ENCODE measurements around the gene C4A.
"Not testable (repeated sequence)": the region's sequence is repeated elsewhere in the genome, so short reads cannot be mapped to it uniquely, and the experiment has no call there.

C4A gene

DNA sequence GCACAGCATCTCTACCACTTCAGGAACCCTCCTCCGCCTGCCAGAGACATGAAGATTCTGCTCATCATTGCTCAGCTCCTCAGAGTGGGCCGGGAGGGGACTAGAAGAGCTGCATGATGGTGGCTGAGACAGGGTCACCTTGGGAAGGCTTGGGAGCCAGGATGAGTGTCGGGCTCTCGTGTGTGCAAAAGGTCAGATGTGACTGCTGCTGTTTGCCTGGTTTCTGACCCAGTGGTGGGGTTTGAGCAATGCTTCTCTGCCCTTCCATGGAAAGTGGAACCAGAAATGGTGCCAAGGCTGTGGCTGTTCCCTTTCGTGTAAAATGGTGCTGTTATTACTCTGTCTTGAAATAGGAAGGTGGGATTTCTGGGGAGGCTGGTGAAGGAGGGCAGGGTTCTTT, 859 bp upstream of the C4A start:
- not testable (repeated sequence) for DNase-seq (ENCODE audit: low spot score)

DNA sequence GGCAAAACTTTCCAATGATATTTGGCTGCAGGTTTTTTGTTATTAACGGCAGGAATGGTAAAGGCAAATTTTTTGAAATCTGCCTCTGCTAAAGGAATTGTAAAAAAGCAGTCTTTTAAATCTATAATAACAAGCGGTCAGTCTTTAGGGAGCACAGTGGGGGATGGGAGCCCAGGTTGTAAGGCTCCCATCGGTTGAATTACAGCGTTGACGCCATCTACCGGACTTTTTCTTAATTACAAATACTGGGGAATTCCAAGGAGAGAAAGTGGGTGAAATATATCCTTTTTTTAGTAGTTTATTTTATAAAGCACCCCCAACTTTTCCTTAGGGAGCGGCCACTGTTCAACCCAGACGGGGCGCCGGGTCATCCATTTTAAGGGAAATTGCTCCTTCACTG, 7.5 kb downstream of the C4A start:
- not testable (repeated sequence) for DNase-seq (ENCODE audit: low spot score)

DNA sequence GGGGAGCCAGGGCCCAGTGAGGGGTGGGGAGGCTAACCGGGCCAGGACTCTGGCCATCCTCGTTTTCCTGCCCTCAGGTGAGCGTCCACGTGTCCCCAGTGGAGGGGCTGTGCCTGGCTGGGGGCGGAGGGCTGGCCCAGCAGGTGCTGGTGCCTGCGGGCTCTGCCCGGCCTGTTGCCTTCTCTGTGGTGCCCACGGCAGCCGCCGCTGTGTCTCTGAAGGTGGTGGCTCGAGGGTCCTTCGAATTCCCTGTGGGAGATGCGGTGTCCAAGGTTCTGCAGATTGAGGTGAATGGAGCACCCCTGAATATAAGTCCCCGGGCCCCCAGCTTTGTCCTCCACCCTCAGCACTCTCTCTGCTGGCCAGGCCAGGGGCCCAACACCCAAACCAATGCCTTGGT, 12.6 kb downstream of the C4A start:
- DNase-seq (ENCODE audit: low spot score): not testable (repeated sequence)

DNA sequence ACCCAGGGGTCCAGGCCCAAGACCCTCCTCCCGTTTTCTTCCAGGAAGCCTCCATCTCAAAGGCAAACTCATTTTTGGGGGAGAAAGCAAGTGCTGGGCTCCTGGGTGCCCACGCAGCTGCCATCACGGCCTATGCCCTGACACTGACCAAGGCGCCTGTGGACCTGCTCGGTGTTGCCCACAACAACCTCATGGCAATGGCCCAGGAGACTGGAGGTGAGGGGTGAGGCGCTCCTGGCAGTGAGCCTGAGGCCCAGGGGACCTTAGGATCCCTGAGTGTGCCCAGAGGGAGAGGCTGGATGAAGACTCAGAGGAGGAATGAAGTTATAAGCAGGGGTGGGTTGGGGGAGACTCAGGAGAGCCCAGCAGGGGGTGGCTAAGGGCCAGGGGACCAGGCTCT, 14.5 kb downstream of the C4A start:
- not testable (repeated sequence) for DNase-seq (ENCODE audit: low spot score)

DNA sequence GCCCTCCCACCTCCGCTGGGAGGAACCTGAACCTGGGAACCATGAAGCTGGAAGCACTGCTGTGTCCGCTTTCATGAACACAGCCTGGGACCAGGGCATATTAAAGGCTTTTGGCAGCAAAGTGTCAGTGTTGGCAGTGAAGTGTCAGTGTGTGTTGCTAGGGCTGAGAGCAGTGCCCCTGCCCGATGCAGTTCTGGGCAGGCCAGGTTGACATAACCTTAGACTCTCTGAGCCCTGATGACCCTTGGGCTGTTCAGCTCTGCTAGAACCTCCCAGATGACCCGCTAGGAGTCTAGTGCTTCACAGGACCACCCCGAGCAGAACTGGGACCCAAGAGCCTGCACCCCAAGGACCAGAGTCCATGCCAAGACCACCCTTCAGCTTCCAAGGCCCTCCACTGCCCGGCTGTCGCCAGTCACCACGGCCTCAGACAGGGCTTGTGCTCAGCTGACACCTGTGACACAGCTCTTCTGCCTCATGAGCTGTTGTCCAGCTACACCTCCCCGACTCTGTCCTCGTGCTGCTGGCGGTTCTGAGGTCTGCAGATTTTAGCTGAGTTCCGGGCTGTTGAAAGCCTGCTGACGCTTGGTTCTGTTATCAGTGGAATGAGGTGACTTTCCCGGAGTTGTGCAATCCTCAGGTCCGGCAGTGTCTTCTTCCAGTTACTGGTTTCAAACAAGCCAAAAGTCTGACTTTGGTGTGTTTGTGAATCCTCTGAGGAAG, 20.9 kb downstream of the C4A start:
- DNase-seq (ENCODE audit: low spot score): not testable (repeated sequence)

DNA sequence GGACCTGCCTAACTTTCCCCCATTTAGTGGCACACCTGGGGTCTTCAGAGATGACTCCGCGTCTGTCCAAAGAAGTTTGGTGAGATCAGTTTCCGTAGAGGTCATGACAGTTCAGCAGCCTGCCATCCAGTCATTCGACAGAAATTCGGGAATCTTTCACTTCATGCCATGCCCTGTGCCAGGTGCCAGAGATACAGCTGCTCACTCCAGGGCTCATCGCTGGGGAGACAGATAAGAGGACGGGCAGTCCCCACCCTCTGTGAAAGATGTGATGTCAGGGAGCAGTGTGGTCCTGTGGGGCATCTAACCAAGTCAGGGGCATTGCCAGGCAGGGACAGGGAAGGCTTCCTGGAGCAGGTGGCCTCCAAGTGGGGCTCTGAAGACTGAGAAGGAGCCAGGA, 21.4 kb downstream of the C4A start:
- DNase-seq (ENCODE audit: low spot score): not testable (repeated sequence)

DNA sequence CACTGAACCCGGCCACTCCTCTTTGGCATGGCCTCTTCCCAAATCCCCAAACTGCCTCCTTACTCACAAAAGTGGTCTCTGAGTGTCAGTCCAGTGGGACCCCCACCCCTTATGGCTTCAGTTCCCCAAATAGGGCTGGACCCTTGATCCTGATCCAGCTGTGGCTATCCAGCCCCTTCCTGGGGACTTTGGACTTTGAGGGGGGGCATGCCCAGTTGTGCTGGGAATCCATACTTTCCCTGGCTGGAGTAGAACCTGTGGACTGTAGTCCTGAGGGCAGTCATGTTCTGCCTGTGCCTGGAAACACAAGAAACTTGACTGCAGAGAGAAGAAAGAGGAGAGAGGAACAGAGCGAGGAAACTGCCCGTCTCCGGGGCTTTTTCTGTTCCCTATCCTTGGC, 22.5 kb downstream of the C4A start:
- not testable (repeated sequence) for DNase-seq (ENCODE audit: low spot score)

DNA sequence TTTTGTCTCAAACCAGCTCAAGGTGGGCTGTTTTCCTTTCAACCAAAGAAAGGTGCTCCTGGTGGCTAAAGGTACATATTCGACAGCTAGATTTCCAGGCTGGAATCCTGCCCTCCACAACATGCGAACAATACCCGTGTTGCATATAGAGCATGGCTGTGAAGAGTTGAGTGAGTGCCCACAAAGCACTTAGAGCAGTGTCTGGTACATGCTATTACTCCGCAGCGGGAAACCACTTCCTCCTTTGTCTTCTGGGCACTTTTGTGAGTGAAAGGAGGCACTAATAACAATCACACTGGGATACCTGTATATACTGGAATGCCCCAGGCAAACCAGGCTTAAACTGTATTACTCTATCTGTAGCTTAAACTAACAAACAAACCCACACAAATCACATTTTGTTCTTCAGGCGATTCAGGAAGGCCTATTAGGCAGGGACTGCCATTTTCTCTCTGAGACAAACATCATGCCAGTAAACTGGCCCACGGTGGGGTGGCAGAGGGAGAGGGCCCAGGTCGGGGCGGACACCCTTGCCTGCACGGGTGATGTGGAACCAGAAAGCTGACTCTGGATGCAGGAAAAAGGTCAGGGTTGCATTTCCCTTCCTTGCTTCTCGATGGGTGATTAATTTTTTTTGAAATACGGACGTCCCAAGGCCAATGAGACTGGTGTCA, 23.1 kb downstream of the C4A start:
- not testable (repeated sequence) for DNase-seq (ENCODE audit: low spot score)

DNA sequence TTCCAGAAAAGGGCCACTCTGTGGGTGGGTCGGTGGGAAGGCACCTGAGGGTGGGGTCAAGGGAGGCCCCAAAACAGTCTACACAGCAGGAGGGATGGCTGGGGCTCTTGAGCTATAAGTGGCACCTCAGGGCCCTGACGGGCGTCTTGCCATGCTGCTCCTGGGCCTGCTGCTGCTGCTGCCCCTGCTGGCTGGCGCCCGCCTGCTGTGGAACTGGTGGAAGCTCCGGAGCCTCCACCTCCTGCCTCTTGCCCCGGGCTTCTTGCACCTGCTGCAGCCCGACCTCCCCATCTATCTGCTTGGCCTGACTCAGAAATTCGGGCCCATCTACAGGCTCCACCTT, 23.7 kb downstream of the C4A start:
- DNase-seq (ENCODE audit: low spot score): not testable (repeated sequence)

DNA sequence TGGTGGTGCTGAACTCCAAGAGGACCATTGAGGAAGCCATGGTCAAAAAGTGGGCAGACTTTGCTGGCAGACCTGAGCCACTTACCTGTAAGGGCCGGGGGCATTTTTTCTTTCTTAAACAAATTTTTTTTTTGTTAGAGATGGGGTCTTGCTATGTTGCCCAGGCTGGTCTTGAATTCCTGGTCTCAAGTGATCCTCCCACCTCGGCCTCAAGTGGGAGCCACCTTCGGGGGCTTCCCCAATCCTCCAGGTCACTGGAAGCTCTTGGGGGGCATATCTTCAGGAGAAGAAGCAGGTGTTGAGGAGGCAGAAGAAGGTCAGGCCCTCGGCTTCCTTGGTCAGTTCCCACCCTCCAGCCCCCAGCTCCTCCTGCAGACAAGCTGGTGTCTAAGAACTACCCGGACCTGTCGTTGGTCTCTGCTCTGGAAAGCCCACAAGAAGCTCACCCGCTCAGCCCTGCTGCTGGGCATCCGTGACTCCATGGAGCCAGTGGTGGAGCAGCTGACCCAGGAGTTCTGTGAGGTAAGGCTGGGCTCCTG, 24.2 kb downstream of the C4A start:
- not testable (repeated sequence) for DNase-seq (ENCODE audit: low spot score)

DNA sequence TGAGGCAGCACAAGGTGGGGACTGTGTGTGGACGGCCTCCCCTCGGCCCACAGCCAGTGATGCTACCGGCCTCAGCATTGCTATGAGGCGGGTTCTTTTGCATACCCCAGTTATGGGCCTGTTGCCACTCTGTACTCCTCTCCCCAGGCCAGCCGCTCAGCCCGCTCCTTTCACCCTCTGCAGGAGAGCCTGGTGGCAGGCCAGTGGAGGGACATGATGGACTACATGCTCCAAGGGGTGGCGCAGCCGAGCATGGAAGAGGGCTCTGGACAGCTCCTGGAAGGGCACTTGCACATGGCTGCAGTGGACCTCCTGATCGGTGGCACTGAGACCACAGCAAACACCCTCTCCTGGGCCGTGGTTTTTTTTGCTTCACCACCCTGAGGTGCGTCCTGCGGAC, 25.2 kb downstream of the C4A start:
- not testable (repeated sequence) for DNase-seq (ENCODE audit: low spot score)

DNA sequence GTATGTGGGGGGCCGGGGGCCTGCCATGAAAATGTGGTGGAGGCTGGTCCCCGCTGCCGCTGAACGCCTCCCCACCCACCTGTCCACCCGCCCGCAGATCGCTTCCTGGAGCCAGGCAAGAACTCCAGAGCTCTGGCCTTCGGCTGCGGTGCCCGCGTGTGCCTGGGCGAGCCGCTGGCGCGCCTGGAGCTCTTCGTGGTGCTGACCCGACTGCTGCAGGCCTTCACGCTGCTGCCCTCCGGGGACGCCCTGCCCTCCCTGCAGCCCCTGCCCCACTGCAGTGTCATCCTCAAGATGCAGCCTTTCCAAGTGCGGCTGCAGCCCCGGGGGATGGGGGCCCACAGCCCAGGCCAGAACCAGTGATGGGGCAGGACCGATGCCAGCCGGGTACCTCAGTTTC, 26.2 kb downstream of the C4A start:
- DNase-seq (ENCODE audit: low spot score): not testable (repeated sequence)

DNA sequence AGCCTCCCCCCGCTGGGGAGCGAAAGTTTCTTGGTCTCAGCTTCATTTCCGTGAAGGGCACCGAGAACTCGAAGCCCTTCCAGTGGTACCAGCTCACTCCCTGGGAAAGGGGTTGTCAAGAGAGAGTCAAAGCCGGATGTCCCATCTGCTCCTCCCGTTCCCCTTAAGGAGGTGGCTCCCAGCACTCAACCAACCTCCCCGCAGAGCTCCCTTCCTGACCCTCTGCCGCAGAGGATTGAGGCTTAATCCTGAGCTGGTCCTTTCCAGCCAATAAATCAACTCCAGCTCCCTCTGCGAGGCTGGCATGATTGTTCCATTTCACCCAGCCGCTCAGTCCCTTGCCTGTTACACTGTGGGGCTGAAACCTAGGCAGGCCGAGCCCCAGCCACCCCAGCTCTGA, 26.8 kb downstream of the C4A start:
- not testable (repeated sequence) for DNase-seq (ENCODE audit: low spot score)

DNA sequence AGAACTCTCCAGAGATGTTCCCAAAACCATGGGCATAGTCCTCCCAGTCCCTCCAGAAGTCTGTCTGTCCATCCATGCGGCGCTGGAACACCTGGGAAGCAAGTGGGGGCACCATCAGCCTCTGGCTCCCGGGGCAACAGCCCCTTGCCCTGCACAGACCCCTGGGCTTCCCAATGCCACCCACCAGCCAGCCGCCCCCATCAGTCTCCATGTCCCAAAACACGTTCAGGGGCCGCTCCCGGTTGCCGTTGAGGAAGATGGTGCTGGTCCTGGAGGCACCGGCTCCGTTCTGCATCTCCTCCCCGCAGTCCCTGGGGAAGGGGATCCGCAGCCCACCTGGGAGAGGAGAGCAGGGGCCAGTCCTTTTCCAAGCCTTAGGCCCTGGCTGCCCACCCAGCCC, 27.7 kb downstream of the C4A start:
- DNase-seq (ENCODE audit: low spot score): not testable (repeated sequence)

DNA sequence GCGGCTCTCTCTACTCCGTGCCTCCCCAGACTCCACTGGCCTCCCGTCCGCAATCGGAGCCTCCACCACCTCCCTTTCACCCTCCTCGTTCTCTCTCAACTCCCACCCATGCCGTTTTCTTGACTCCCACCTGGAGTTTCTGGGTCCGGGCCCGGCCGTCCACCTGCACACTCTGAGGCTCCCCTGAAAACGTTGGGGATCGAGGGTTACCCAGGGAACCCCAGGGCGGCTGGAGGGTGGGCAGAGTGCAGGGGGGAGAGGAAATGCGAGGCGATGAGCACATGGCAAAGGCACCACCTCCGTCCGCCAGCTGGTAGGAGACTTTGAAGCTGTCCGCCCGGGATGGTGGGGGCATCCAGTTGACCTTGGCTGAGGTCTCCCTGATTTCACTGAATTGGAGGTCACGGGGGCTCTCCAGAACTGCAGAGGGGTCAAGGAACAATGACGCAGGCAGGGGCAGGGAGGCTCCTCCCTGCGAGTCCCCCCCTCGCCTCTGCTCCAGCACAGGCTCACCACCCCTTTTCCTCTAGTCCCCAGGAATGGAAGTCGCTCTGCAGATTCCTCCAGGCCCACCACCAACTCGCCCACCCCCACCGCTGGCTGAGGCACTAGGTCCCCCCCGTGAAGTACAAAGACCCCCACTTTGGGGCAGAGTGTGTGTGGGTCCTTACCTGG, 29.1 kb downstream of the C4A start:
- DNase-seq (ENCODE audit: low spot score): not testable (repeated sequence)

DNA sequence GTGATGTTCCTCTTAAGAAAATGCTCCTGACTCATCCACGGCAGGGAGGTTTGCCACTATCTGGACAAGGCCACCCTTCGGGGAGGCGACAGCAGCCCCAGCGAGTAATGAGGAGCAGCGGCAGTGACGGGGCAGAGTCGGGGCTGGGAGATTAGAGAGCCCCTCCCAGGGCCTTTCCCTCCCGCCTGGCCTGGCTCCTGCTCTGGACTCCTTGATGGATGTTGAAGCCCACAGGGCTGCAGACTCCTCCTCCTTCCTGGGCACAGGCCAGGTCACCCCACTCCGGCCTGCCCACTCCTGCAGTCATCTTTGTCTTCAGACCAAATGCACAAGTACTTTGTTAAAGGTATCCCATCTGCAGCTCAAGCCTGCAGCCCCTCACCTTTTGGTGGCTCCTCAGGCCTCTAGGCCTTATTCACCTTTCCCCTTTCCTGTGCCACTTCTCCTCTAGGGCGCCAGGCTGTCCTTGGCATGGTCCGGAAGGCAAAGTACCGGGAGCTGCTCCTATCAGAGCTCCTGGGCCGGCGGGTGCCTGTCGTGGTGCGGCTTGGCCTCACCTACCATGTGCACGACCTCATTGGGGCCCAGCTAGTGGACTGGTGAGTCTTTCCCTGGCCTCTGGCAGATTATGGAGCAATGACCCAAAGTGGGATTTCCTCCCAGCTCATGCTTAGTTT, 31.2 kb downstream of the C4A start:
- DNase-seq (ENCODE audit: low spot score): not testable (repeated sequence)

DNA sequence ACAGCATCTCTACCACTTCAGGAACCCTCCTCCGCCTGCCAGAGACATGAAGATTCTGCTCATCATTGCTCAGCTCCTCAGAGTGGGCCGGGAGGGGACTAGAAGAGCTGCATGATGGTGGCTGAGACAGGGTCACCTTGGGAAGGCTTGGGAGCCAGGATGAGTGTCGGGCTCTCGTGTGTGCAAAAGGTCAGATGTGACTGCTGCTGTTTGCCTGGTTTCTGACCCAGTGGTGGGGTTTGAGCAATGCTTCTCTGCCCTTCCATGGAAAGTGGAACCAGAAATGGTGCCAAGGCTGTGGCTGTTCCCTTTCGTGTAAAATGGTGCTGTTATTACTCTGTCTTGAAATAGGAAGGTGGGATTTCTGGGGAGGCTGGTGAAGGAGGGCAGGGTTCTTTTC, 31.9 kb downstream of the C4A start:
- not testable (repeated sequence) for DNase-seq (ENCODE audit: low spot score)

DNA sequence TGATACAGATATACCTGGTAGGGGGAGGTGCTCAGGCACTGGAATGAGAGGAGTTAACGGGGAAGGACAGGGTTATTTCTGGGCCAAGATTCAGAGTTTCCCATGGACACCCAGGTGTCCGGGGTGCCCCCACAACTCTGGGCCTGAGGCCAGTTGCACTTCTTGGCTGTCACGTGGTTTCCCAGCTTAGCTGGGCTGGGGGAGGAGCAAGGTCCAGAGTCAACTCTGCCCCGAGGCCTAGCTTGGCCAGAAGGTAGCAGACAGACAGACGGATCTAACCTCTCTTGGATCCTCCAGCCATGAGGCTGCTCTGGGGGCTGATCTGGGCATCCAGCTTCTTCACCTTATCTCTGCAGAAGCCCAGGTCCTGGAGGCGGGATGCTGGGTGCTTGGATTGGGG, 32.7 kb downstream of the C4A start, which contains the start of gene C4B:
Gene C4B (plus strand): TSS at position 249 of the 400 bp plus-strand sequence. CDS start 51 bp downstream, at position 300.
- DNase-seq (ENCODE audit: low spot score): not testable (repeated sequence)

DNA sequence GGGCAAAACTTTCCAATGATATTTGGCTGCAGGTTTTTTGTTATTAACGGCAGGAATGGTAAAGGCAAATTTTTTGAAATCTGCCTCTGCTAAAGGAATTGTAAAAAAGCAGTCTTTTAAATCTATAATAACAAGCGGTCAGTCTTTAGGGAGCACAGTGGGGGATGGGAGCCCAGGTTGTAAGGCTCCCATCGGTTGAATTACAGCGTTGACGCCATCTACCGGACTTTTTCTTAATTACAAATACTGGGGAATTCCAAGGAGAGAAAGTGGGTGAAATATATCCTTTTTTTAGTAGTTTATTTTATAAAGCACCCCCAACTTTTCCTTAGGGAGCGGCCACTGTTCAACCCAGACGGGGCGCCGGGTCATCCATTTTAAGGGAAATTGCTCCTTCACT, 40.2 kb downstream of the C4A start:
- DNase-seq (ENCODE audit: low spot score): not testable (repeated sequence)

DNA sequence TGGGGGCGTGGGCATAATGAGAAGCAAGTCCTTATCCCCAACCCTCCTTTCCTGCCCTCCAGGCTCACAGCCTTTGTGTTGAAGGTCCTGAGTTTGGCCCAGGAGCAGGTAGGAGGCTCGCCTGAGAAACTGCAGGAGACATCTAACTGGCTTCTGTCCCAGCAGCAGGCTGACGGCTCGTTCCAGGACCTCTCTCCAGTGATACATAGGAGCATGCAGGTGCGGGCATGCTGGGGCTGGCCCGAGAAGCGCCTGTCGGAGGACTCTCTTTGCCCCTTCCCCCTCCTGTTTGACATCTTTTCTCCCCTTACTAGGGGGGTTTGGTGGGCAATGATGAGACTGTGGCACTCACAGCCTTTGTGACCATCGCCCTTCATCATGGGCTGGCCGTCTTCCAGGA, 46.8 kb downstream of the C4A start:
- DNase-seq (ENCODE audit: low spot score): not testable (repeated sequence)

DNA sequence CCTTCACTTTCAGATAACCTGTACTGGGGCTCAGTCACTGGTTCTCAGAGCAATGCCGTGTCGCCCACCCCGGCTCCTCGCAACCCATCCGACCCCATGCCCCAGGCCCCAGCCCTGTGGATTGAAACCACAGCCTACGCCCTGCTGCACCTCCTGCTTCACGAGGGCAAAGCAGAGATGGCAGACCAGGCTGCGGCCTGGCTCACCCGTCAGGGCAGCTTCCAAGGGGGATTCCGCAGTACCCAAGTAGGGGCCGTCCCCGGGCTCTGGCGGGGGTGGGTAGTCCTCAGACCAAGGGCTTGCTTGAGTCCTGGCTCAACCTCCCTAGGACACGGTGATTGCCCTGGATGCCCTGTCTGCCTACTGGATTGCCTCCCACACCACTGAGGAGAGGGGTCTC, 47.7 kb downstream of the C4A start:
- DNase-seq (ENCODE audit: low spot score): not testable (repeated sequence)
